GM18951 (cell line): ENCODE data around the gene ACACA.

ENCODE experiments used
- POLR2A ChIP-seq: IDR thresholded peaks from 4 replicates; pipeline ENCODE4 v1.6.1; 2011; ENCODE audit warnings: mild to moderate bottlenecking; ENCODE audit not compliant: insufficient read length, insufficient read depth; ENCODE audit errors: extremely low read depth
- in situ Hi-C: fragments of 300-500 bp; cut with MboI; formaldehyde crosslinking; loops from one replicate; pipeline ENCODE4 v1.12.0; 2022; ENCODE audit warnings: low sequenced_read_pairs, mixed read lengths, inconsistent platforms; ENCODE audit not compliant: unreplicated experiment

The ACACA gene

DNA sequence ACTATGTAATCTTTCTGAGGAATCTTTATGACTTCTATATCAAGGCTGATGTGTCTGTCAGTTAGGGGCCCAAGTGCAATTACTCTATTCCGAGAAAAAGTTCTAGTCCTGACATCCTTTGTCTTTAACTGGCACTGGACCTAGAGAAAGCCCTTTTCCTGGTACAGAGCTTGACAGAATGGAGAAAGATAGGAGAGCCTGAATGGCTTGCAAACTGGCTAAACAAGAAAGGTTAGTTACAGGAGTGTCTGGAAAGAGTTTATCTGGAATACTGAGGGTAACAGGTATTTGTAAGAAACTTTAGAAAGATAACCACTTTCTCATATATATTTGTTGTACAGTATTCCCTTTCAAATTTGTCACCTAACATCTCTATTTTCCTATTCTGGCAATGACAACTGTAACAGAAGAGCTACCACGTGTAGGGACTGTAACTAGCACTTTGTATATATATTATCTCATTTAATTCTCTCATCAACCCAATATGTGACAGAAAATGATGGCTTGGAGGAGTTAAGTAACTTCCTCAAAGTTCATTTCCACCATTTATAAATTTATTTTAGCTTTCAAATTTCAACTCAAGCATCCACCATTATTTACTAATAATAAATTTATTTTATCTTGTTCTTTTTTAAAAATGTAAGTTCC lies 128.3 kb downstream of the ACACA start:
- in situ Hi-C loops: no loop called here
- TF ChIP-seq POLR2A: no peak

DNA sequence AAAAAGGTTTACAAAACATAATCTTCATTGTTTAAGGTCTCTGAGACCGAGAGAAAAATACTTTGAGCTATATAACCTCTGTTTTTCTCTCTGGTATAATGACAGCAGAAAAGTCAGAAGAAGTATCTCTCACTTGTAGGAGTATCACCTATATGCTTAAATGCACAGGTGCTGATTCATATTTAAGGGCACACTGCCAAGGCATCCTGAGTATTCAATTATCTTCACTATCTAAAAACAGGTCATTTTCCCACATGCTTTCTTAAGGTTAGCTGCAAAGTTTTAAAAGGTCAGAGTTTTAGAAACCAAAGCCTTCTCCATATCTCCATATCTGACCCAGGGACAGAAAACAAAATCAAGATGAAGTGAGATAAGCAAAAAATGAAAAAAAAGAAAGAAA lies 130.2 kb downstream of the ACACA start:
- in situ Hi-C loops: no loop called here
- no peak for TF ChIP-seq POLR2A

GRCh38 chr17:37274461-37274860 lies 132.2 kb downstream of the ACACA start:
- in situ Hi-C loops: no loop called here
- TF ChIP-seq POLR2A: no peak

- TF ChIP-seq POLR2A: no peak
- in situ Hi-C loops: no loop called here
These were observed 133.1 kb downstream of the ACACA start for GRCh38 chr17:37273409-37274051.

DNA sequence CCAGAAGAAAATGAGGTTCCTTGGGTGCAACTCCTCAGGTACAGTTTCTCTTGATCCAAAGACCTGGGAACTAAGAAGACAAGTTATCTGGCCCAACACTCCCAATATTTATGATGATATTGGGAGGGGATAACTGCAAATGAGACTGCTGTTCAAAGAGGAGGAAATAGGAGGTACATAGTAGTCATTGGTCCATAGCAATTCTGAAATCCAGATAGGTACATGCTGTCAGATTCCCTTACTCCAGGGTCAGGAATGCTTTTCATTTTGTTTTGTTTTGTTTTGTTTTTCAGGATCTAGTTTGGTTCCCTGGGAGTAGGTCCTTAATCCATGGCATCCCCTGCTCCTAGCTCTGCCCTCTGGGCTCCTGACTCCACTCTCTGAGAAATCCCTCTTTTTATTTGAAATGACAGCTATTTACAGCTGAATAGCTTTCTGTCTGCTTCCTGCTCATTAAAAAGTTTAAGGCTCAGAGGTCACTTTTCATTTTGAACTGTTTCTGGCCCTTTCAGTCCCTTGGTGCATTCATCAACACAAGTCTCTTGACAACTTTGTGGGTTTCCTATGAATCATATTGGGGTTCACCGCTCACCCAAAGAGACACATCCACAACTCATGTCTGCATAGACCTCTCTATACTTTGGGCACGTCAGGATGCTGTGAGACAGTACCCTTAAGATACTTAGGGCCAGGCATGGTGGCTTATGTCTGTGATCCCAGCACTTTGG lies 141.0 kb downstream of the ACACA start:
- in situ Hi-C loops: no loop called here
- TF ChIP-seq POLR2A: no peak

- no peak for TF ChIP-seq POLR2A
- in situ Hi-C loops: no loop called here
These were observed 145.3 kb downstream of the ACACA start for GRCh38 chr17:37261286-37261685.

- in situ Hi-C loops: no loop called here
- TF ChIP-seq POLR2A: no peak
These were observed 147.5 kb downstream of the ACACA start for GRCh38 chr17:37259030-37259735.

DNA sequence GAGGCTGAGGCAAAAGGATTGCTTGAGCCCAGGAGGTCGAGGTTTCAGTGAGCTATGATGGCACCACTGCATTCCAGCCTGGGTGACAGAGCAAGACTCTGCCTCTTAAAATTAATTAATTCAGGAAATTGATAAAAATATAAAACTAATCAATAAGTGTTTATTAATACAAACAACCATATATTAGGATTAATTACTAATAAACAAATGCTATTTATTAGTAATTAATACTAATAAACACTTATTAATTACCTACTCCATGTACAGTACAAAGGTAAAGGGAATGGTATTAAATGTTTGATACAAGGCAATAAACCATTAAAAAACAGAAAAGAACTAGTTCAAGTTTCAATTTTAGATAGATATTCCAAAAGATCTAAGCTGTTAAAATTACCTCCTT lies 150.0 kb downstream of the ACACA start:
- no peak for TF ChIP-seq POLR2A
- in situ Hi-C loops: no loop called here

GRCh38 chr17:37255432-37255831 lies 151.2 kb downstream of the ACACA start:
- in situ Hi-C loops: no loop called here
- no peak for TF ChIP-seq POLR2A

- no peak for TF ChIP-seq POLR2A
- in situ Hi-C loops: loop anchor here (25.0 kb wide), 1 partner anchor 611 kb away; no protein-coding TSS in a partner anchor
These were observed 158.8 kb downstream of the ACACA start for GRCh38 chr17:37247825-37248224.

- in situ Hi-C loops: loop anchor here (25.0 kb wide), 1 partner anchor 609 kb away; no protein-coding TSS in a partner anchor
- no peak for TF ChIP-seq POLR2A
These were observed 160.6 kb downstream of the ACACA start for GRCh38 chr17:37246085-37246484.

DNA sequence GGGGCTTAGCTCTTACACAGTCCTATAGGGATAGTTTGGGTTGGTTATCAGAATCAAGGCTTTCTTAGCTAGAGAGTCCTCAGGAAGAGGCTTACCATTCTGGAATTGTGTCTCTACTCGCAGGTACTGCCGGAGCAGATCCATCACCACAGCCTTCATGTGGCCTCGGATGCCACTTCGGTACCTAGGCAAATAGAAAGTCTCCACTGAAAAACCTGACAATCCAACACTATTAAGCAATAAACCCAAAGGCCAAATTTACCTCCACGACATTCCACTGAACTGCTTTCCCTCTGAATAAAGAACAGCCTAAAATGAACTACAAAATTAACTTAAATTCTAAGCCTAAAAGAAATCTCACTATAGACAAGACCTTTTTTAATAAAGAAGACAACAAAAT lies 166.3 kb downstream of the ACACA start:
- TF ChIP-seq POLR2A: no peak
- in situ Hi-C loops: loop anchor here (25.0 kb wide), 1 partner anchor 603 kb away; no protein-coding TSS in a partner anchor
